Measurements from ENCODE around the gene ELMO1. TPM values are rescaled to one million over a fixed set of nuclear protein-coding genes. Genes with fewer than 3 reads are reported as not detected.

ELMO1 gene
- polyA plus RNA-seq, 1 donor (not counting 4 experiments of a cell fraction or from before 2014, with no cell fraction given), result not detected

DNA sequence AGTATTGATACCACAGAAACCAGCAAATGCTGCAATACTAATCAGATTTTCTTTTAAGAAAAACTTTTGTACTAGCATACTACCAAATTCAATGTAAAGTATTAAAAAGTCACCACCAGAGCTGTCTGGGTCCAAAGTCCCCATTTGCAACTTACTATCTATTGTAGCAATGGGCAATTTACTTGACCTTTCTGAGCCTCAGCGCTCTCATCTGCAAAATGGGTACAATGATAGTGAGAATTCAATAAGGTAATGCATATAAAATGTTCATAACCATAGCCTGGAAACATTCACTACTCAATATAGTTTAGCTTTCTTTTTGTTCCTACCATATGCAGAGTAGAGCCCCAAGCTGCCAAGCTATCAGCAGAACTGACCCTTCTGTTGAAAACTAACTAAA lies 337.2 kb downstream of the ELMO1 start:
- Histone ChIP-seq H3K9ac (ENCODE audit: control insufficient read depth, extremely low read depth, insufficient read depth, low read length) (no peak overlapping the region), H3K79me2 (ENCODE audit: control insufficient read depth, insufficient read depth, low read length) (no peaks in the 10 kb centered on the region), H3K4me2 (ENCODE audit: control insufficient read depth, extremely low read depth, insufficient read depth, low read depth, low read length) (no peak overlapping the region), H3K4me3 (ENCODE audit: control insufficient read depth in 2 of 3, extremely low read depth in 1 of 3, insufficient read depth in 2 of 3, low read depth in 1 of 3, low read length in 3 of 3) (no peak overlapping the region), H3K27ac (ENCODE audit: control insufficient read depth, insufficient read depth, low read length) (no peak overlapping the region), H3K9me3 (ENCODE audit: control insufficient read depth, low read depth, low read length) (no peaks in the 10 kb centered on the region), H3K4me1 (ENCODE audit: control insufficient read depth, extremely low read depth, insufficient read depth, low read length) (no peaks in the 10 kb centered on the region), H3K27me3 (ENCODE audit: control insufficient read depth, extremely low read depth, insufficient read depth, low read length) (no peaks in the 10 kb centered on the region), H3K36me3 (ENCODE audit: control insufficient read depth in 2 of 2, extremely low read depth in 1 of 2, insufficient read depth in 2 of 2, low read length in 2 of 2) (no peaks in the 10 kb centered on the region), H2AFZ (ENCODE audit: control insufficient read depth, low read length) (no peak overlapping the region), H3K9me1 (ENCODE audit: control insufficient read depth, extremely low read depth, insufficient read depth, low read length) (no peaks in the 10 kb centered on the region), H4K20me1 (ENCODE audit: control insufficient read depth, extremely low read depth, insufficient read depth, low read length) (no peaks in the 10 kb centered on the region)
- DNase-seq (ENCODE audit: low read depth, low spot score), result no peak
- no peak for TF ChIP-seq EZH2 (IDR thresholded peaks at IDR 0.05; ENCODE audit: low read length)
- TF ChIP-seq, protein P1, sequence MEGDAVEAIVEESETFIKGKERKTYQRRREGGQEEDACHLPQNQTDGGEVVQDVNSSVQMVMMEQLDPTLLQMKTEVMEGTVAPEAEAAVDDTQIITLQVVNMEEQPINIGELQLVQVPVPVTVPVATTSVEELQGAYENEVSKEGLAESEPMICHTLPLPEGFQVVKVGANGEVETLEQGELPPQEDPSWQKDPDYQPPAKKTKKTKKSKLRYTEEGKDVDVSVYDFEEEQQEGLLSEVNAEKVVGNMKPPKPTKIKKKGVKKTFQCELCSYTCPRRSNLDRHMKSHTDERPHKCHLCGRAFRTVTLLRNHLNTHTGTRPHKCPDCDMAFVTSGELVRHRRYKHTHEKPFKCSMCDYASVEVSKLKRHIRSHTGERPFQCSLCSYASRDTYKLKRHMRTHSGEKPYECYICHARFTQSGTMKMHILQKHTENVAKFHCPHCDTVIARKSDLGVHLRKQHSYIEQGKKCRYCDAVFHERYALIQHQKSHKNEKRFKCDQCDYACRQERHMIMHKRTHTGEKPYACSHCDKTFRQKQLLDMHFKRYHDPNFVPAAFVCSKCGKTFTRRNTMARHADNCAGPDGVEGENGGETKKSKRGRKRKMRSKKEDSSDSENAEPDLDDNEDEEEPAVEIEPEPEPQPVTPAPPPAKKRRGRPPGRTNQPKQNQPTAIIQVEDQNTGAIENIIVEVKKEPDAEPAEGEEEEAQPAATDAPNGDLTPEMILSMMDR (optimal IDR thresholded peaks at IDR 0.05 in 1 of 3, IDR thresholded peaks at IDR 0.05 in 1 of 3, conservative IDR thresholded peaks at IDR 0.05 in 1 of 3; ENCODE audit: extremely low read depth in 1 of 3, insufficient read depth in 2 of 3, low read length in 3 of 3), result no peak
- no peak for FAIRE-seq
- dilution Hi-C loops (cut with MboI; ENCODE audit: extremely low pct_ligation_motif_present, low sequenced_read_pairs), result no loop called here

DNA sequence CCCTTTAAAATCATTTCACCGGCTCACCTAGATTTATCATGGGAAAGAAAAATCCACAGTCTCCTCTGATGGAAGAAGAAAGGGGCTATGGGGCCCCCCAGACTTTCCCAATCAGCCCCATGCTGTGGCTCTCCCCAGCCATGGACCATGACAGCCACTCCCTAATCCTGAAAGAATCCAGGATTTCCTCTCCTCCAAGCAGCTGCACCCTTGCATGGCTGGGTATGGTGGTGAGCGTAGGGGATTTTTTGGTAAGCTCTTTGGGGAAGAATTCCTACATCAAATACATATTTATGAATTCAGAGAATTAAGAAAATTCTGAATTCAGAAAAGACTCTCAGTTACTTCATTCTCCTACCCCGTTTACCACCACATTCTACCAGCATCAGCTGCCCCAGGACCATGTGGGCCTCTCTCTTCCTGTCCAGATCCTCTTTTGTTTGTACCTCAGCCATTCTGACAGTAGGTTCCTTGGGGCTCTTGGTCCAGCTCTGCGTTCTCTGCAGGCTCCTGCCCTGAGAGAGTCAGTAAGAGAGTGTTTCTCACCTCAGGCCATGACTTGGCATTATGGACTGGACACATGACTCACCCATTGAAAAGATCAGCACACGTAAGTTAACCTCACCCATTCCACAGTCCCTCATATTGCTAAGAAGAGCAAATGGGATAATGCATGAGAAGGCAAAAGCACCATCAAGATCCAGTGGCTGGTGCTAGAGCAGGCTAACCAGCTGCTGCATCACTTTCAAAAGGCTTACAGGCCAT lies 337.8 kb downstream of the ELMO1 start:
- no peak overlapping the region for H3K27ac ChIP-seq (ENCODE audit: control insufficient read depth, insufficient read depth, low read length)
- no peaks in the 10 kb centered on the region for H3K79me2 ChIP-seq (ENCODE audit: control insufficient read depth, insufficient read depth, low read length)
- no peaks in the 10 kb centered on the region for H3K4me1 ChIP-seq (ENCODE audit: control insufficient read depth, extremely low read depth, insufficient read depth, low read length)
- H3K9ac ChIP-seq (ENCODE audit: control insufficient read depth, extremely low read depth, insufficient read depth, low read length), result no peak overlapping the region
- no peak for FAIRE-seq
- H3K4me2 ChIP-seq (ENCODE audit: control insufficient read depth, extremely low read depth, insufficient read depth, low read depth, low read length), result no peak overlapping the region
- no peak for TF ChIP-seq EZH2 (IDR thresholded peaks at IDR 0.05; ENCODE audit: low read length)
- TF ChIP-seq, protein P1 (optimal IDR thresholded peaks at IDR 0.05 in 1 of 3, IDR thresholded peaks at IDR 0.05 in 1 of 3, conservative IDR thresholded peaks at IDR 0.05 in 1 of 3; ENCODE audit: extremely low read depth in 1 of 3, insufficient read depth in 2 of 3, low read length in 3 of 3), result no peak
- no peaks in the 10 kb centered on the region for H4K20me1 ChIP-seq (ENCODE audit: control insufficient read depth, extremely low read depth, insufficient read depth, low read length)
- no peaks in the 10 kb centered on the region for H3K36me3 ChIP-seq (ENCODE audit: control insufficient read depth in 2 of 2, extremely low read depth in 1 of 2, insufficient read depth in 2 of 2, low read length in 2 of 2)
- dilution Hi-C loops (cut with MboI; ENCODE audit: extremely low pct_ligation_motif_present, low sequenced_read_pairs), result no loop called here
- no peaks in the 10 kb centered on the region for H3K27me3 ChIP-seq (ENCODE audit: control insufficient read depth, extremely low read depth, insufficient read depth, low read length)
- H3K4me3 ChIP-seq (ENCODE audit: control insufficient read depth in 2 of 3, extremely low read depth in 1 of 3, insufficient read depth in 2 of 3, low read depth in 1 of 3, low read length in 3 of 3), result no peak overlapping the region
- no peaks in the 10 kb centered on the region for H3K9me1 ChIP-seq (ENCODE audit: control insufficient read depth, extremely low read depth, insufficient read depth, low read length)
- no peaks in the 10 kb centered on the region for H3K9me3 ChIP-seq (ENCODE audit: control insufficient read depth, low read depth, low read length)
- H2AFZ ChIP-seq (ENCODE audit: control insufficient read depth, low read length), result no peak overlapping the region
- no peak for DNase-seq (ENCODE audit: low read depth, low spot score)

Measured in keratinocyte (primary cell).